ENCODE measurements around the gene C11orf91.
"Not testable (repeated sequence)": the region's sequence is repeated elsewhere in the genome, so short reads cannot be mapped to it uniquely, and the experiment has no call there.

DNA sequence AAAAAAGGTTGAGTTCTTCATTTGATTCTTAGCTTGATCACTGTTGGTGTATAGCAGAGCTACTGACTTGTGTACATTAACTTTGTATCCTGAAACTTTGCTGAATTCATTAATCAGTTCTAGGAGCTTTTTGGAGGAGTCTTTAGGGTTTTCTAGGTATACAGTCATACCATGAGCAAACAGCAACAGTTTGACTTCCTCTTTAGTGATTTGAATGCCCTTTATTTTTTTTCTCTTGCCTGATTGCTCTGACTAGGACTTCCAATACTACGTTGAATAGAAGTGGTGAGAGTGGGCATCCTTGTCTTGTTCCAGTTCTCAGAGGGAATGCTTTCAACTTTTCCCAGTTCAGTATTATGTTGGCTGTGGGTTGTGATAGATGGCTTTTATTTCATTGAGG, 22.0 kb downstream of the C11orf91 start:
- not testable (repeated sequence) for TF ChIP-seq POLR2A, EP300 (IDR thresholded peaks at IDR 0.05)
- TF ChIP-seq, protein P1, sequence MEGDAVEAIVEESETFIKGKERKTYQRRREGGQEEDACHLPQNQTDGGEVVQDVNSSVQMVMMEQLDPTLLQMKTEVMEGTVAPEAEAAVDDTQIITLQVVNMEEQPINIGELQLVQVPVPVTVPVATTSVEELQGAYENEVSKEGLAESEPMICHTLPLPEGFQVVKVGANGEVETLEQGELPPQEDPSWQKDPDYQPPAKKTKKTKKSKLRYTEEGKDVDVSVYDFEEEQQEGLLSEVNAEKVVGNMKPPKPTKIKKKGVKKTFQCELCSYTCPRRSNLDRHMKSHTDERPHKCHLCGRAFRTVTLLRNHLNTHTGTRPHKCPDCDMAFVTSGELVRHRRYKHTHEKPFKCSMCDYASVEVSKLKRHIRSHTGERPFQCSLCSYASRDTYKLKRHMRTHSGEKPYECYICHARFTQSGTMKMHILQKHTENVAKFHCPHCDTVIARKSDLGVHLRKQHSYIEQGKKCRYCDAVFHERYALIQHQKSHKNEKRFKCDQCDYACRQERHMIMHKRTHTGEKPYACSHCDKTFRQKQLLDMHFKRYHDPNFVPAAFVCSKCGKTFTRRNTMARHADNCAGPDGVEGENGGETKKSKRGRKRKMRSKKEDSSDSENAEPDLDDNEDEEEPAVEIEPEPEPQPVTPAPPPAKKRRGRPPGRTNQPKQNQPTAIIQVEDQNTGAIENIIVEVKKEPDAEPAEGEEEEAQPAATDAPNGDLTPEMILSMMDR (IDR thresholded peaks at IDR 0.05) = not testable (repeated sequence)
